Measurements from ENCODE around the gene FAM210B.

GRCh38 chr20:56360133-56360907 lies 1.5 kb downstream of the FAM210B start:
- no peak for TF ChIP-seq CTCF (IDR thresholded peaks at IDR 0.05)
- TF ChIP-seq EP300 (IDR thresholded peaks at IDR 0.05; ENCODE audit: low read depth) = no peak
- no peak for TF ChIP-seq POLR2A (IDR thresholded peaks at IDR 0.05)

Measured in transverse colon (tissue), 3 donors.